Activated CD8-positive, alpha-beta memory T cell treated with anti-CD3 and anti-CD28 coated beads, Interleukin-2, amount 50 U/mL, for 1 hour (primary cell): ENCODE data around the gene GRIK2.
"Not testable (repeated sequence)": the region's sequence is repeated elsewhere in the genome, so short reads cannot be mapped to it uniquely, and the experiment has no call there.

Experiments used
- DNase-seq: peaks from one replicate; pipeline ENCODE4 v3.0.0-alpha.2; 2020; ENCODE audit errors: extremely low read depth

The GRIK2 gene

DNA sequence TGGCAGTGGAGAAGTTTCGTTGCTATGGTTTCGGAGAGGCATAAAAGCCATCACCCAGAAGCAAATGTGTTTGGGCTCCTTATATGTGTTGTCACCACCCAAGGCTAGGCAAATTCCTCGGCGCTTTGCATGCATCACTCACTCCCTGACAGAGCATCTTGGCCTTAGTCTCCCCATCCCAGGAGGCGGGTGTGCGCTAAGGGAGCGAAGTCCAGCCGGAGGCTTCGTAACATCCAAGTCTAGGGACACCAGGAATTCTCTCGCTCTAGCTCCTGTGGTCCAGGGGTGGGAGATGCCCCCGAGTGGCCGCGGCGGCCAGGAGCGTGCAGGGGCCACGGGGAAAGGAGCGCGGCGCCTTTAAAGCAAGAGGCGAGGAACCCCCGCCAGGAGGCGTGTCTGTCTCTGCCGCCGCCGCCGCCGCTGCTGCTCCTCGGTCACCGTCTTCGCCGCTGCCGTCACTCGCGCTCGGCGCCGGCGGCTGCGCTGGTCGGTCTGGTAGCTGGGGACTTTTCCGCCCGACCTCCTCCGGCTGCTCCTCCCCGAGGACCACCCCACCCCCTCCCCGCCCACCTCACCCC lies at the start of gene GRIK2:
Gene GRIK2, plus strand, starts transcription at position 458 of the 578 bp plus-strand sequence.
- DNase-seq: no peak

GRCh38 chr6:101344885-101345284 lies 48.6 kb upstream of the GRIK2 start:
- DNase-seq: no peak

GRCh38 chr6:101348816-101349215 lies 44.7 kb upstream of the GRIK2 start:
- no peak for DNase-seq

- not testable (repeated sequence) for DNase-seq
These were observed 42.9 kb upstream of the GRIK2 start for GRCh38 chr6:101350631-101351030.

DNA sequence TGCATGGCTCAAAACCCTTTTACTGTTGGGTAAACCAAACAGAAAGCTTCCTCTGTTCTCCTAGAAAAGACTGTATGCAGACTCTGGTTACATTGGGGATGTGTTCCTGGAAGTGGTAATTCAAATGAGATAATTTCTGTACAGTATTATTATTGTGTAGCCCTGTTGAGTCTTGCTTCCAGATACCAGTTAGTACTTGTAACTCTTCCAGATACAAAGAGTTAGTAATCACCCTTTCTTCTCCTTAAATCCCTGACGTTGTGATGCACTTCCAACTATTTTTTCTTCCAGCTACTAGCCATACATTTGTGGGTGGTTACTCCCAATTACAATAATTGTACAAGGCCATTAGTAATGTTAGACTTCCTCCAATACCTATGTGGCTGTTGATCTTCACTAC lies 42.3 kb upstream of the GRIK2 start:
- DNase-seq: no peak

GRCh38 chr6:101352316-101352715 lies 41.2 kb upstream of the GRIK2 start:
- DNase-seq: no peak

- no peak for DNase-seq
These were observed 28.3 kb upstream of the GRIK2 start for GRCh38 chr6:101365181-101365580.

DNA sequence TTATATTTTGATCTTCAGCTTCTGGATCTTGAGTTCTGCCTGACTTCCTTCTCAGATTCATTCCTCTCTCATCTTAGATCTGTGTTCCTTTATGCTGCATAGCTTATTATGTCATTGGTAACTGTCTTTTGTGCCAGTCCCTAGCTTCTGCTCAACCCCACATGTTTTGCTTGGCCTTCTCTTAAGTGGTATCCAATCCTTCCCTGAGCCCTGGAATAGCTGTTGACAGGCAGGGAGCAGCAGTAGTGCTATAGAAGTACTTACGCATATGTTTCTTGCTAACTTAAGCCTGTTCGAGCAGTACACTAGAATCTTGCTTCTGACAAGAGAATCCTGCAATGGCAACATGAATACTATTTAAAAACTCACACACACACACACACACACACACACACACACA lies 13.6 kb upstream of the GRIK2 start:
- no peak for DNase-seq

DNA sequence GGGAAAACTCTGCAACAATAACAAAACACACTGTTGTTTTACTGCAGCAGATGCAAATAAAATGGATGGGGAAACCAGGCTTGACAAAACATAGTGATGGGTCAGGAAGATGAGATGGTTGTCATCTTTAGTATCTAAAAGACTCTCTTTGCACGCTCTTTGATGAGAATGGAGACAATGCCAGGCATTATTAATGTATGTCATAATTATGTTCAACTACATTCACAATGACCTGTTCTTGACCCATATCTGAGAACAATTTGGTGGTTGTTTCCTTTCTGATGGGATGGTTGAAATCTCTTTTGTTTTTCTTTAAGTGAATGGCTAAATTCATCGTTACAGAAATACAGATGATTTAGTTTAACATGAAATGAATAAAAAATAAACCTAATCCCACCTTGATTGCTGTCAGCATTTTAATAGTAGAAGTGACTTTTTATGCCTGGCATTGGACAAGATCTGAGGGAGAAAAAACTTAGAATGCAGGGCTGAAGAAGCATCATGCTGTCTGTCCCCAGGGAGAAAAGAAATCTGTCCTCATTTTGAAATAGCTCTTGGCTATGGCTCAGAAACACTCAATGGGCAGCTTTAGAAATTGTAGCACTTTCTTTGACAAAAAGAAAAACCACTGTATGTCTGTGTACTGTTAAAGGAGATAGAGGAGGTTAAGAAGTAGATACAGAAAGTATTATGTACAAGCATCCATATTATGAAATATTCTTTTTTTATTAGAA lies 12.4 kb upstream of the GRIK2 start:
- DNase-seq: no peak

DNA sequence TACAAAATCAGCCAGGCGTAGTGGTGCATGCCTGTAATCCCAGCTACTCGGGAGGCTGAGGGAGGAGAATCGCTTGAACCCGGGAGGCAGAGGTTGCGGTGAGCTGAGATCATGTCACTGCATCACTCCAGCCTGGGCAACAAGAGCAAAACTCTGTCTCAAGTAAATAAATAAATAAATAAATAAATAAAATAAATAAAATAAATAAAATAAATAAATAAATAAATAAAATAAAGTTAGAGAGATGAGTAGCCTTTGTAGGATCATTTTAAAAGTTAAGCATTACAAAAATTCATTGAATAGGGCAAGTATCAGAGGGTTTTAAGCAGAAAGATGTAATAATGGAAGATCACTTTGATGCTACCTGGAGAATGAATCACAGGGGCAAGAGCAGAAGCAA lies 9.8 kb upstream of the GRIK2 start:
- not testable (repeated sequence) for DNase-seq

DNA sequence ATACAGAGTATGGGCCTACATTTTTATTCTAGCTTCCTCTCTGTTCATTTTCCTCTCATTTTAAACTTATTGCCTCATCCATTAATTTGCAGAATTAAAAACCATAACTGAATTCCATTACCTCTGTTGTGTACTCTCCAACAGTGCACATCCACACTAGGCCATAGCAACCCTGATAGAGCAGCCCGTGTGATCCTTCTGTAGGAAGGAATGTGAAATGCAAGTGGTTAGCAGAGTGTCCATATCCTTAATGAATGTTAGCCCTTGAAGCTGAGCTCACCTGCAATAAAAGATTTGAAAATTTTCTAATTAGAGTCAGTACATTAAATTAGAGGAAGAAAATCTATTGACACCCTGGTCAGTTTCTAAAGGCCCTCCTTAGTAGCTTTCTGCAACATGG lies 6.5 kb upstream of the GRIK2 start:
- DNase-seq: no peak

DNA sequence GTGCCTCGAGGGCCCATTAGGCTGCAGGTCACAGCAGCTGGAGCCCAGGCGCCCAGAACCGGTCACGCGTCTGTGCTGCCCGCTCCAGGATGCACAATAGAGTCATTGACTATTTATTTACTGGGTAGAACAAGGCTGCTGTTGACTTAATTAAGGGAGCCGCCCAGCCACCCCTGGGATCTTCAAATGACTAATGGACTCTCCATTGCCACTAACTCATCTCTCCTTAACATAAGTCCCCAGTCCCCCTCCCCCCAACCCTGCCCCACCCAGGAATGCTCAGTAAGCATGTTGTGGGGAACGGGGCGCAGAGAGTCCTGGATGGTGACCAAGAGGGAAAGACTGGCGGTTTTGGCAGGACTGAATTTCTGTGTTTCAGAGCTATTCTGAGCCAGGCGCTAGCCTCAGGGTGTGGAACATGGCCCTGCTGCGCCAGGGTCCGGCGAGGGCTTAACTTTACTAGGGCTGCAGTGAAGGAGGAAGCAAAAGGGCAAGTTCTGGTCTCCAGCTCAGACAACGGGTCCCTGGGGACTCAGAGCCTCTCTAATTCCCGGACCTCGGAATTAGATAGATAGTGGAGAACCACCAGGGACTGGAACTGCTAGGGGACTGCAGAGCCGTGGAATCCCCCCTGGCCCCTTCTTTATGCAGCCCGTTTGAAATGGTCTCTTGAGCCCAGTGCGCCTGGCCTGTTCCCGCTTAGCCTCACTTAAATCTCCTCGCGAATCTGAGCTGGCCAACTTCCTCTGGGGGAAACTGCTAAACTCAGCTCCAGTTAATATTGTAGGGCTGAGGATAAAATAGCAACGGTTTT lies 1.5 kb upstream of the GRIK2 start:
- no peak for DNase-seq

DNA sequence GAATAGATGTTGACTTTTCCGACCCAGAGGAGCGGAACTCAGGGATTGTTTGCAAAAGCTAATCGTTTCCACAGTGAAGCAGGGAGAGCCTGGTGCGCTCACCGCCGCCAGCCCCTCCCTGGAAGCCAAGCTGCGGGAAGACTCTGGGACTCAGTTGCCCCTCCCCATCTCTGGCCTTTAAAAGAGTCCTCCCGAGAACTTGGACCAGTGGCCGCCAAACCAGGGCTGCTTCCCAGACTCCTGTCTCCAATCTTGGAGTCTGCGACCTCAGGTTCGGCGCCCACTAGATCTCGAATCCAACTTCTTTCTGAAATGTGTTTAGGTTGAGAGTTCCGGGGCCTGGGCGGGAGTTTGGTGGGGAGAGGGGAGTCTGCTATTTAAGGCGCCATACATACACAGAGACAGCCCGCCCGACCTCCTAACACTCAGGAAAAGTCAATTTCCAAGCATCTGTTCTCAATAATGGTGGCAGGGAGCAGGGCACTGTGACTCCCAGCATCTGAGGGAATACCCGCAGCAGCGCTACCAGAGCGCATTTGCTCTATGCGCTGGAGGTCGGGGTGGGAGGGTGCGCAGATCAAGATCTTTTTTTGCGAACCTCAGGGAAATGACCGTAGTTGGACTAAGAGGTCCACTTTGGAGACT lies 800 bp upstream of the GRIK2 start:
- no peak for DNase-seq

GRCh38 chr6:101393829-101394251 lies 332 bp downstream of the GRIK2 start:
- DNase-seq: no peak

DNA sequence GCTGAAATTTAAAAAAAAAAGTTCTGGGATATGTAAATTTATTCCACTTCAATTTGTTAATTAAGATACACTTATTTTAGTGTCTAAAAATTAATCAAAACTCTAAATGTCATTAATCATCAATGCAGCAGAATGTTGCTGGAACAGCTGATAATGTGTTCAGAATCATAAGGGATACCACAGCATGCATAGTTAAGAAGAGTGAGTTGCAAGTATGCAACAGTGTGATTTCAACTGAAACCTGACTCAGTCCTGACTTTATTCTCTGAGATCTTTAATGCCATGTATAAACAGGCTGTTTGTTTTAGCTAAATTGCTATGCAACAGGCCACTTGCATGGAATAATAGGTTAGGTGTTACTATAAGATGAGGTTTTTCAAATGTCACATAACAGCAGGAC lies 1.4 kb downstream of the GRIK2 start:
- no peak for DNase-seq

DNA sequence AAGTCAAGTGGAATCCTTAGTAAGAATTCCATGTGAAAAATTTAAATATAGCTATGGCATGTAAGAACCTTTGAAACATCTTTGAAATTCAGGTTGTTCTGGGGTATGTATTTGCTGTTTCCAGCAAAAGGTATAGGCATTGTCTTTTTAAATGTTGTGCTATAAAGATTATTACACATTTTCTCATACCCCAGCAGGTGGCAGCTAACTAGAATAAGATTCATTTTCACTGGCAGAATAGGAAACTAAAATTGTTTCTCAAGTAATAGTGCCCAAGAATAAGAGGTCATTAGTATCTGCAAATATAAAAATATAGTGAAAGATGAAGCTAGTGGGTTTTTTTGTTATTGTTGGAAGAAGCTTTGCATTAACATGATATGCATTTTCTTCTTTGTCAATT lies 1.8 kb downstream of the GRIK2 start:
- DNase-seq: no peak

DNA sequence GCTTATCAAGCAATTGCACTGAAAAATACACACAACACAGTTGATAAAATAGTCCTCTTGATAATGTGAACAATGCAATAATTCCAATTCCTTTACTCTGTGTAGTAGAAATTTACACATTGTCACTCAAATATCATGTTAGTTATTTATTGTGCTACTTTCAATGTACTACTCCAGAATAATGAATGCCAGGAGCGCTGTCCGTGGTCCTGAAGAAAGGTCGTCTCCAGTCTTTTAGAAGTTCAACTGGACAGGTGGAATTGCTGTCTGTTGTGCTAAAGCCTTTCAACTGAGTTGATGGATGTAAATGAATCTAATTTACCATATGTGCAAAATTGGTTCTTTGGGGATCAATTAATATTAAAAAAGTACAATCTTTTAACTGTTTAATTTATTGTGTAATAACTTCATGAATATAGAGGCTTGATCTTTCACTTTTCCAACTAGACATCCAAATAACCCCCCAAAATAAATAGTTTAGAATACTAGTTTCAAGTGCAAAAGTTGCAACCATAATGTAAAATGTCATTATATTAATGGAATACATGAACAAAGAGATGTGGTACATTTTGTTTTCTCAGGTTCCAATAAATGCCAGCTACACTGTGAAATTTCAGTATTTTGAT lies 3.2 kb downstream of the GRIK2 start:
- DNase-seq: no peak

GRCh38 chr6:101397199-101397598 lies 3.7 kb downstream of the GRIK2 start:
- DNase-seq: no peak

DNA sequence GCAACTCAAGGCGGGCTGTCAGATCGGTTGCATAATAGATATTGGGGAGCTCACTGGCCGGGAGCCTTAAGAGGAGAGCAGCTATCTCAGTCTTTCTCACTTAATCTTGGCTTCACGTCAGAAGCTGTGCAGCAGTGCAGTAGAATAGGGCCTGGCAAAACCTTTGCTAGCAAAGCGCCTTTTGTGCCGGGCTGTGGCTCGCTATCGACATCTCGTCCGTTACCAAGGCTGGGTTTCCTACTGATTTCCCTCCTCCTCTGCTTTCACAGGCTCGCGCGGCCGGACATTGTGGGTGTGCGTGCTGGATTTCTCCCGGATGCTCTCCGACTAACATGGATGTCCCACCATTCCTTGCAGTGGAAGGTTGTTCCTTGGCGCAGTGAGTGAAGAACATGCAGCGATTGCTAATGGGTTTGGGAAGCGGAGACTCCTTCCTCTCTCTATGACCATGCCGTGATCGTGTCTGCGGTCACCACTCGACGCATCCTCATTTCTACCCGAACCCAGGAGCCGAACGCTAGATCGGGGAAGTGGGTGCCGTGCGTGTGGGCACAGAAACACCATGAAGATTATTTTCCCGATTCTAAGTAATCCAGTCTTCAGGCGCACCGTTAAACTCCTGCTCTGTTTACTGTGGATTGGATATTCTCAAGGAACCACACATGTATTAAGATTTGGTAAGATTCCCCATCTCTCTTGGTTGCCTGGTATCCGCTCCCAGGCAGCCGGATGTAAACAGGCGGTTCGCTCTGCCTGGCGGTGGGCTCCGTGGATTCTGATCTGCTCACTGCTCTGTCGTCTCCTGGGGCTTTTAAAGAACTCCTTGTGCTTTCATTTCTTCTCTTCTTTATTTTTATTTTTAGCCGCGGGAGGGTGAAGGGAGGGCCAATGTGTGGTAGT lies 5.5 kb downstream of the GRIK2 start:
- no peak for DNase-seq

GRCh38 chr6:101399616-101400162 lies 6.2 kb downstream of the GRIK2 start:
- DNase-seq: no peak
